H9 (cell line): Measurements from ENCODE around the gene RMND5B. TPM values are rescaled to one million over a fixed set of nuclear protein-coding genes. Genes with fewer than 3 reads are reported as not detected.

Experiments used
- DNase-seq: peaks from one replicate; pipeline ENCODE4 v3.0.0-alpha.2; 2017
- H2AFZ ChIP-seq: one replicate; pipeline ENCODE4 v1.6.1; 2013; ENCODE audit warnings: mild to moderate bottlenecking, low read length, control low read depth, moderate library complexity
- H2AK5ac ChIP-seq: 2 replicates; pipeline ENCODE4 v1.6.1; 2013; ENCODE audit warnings: low read length, control low read depth, mixed read lengths; ENCODE audit not compliant: insufficient read length
- H2BK120ac ChIP-seq: one replicate; pipeline ENCODE4 v1.6.1; 2013; ENCODE audit warnings: low read depth, mild to moderate bottlenecking, low read length, control low read depth, inconsistent platforms; ENCODE audit not compliant: poor library complexity, severe bottlenecking
- H2BK12ac ChIP-seq: 2 replicates; pipeline ENCODE4 v1.6.1; 2013; ENCODE audit warnings: low read length, control low read depth, mixed read lengths, low read depth; ENCODE audit not compliant: insufficient read length
- H2BK15ac ChIP-seq: 2 replicates; pipeline ENCODE4 v1.6.1; 2013; ENCODE audit warnings: low read depth, low read length, control low read depth
- H2BK20ac ChIP-seq: one replicate; pipeline ENCODE4 v1.6.1; 2013; ENCODE audit warnings: low read depth, mild to moderate bottlenecking, low read length, control low read depth, inconsistent platforms; ENCODE audit not compliant: poor library complexity, severe bottlenecking
- H2BK5ac ChIP-seq: 2 replicates; pipeline ENCODE4 v1.6.1; 2013; ENCODE audit warnings: low read length, control low read depth, mixed read lengths; ENCODE audit not compliant: insufficient read length
- H3K14ac ChIP-seq: 2 replicates; pipeline ENCODE4 v1.6.1; 2013; ENCODE audit warnings: low read length, control low read depth; ENCODE audit not compliant: insufficient read depth
- H3K18ac ChIP-seq: 2 replicates; pipeline ENCODE4 v1.6.1; 2013; ENCODE audit warnings: low read depth, mild to moderate bottlenecking, mixed read lengths, low read length, control low read depth; ENCODE audit not compliant: insufficient read length
- H3K23ac ChIP-seq: 2 replicates; pipeline ENCODE4 v1.6.1; 2013; ENCODE audit warnings: low read length, control low read depth, mixed read lengths, low read depth; ENCODE audit not compliant: insufficient read length
- H3K23me2 ChIP-seq: 2 replicates; pipeline ENCODE4 v1.6.1; 2013; ENCODE audit warnings: low read depth, mild to moderate bottlenecking, mixed read lengths, low read length, control low read depth; ENCODE audit not compliant: insufficient read length, poor library complexity, severe bottlenecking
- H3K27ac ChIP-seq: 2 replicates; pipeline ENCODE4 v1.5.1; 2013; ENCODE audit warnings: low read length, control low read depth, mixed read lengths, low read depth; ENCODE audit not compliant: insufficient read length
- H3K27me3 ChIP-seq: 2 replicates; pipeline ENCODE4 v1.6.1; 2013; ENCODE audit warnings: low read length, control low read depth, inconsistent platforms; ENCODE audit not compliant: insufficient read depth
- H3K4ac ChIP-seq: 2 replicates; pipeline ENCODE4 v1.6.1; 2013; ENCODE audit warnings: low read depth, mild to moderate bottlenecking, control low read depth, inconsistent platforms, low read length, moderate library complexity
- H3K4me1 ChIP-seq: 2 replicates; pipeline ENCODE4 v1.6.1; 2013; ENCODE audit warnings: low read length, control low read depth, inconsistent platforms; ENCODE audit not compliant: insufficient read depth
- H3K4me2 ChIP-seq: 2 replicates; pipeline ENCODE4 v1.6.1; 2013; ENCODE audit warnings: low read length, control low read depth, mixed read lengths; ENCODE audit not compliant: insufficient read length, insufficient read depth
- H3K56ac ChIP-seq: 2 replicates; pipeline ENCODE4 v1.6.1; 2013; ENCODE audit warnings: low read depth, mild to moderate bottlenecking, mixed read lengths, low read length, control low read depth; ENCODE audit not compliant: insufficient read length
- H3K79me1 ChIP-seq: 2 replicates; pipeline ENCODE4 v1.6.1; 2013; ENCODE audit warnings: low read depth, mild to moderate bottlenecking, moderate library complexity, low read length, control low read depth, inconsistent platforms; ENCODE audit not compliant: insufficient read depth, poor library complexity, severe bottlenecking
- H3K79me2 ChIP-seq: 2 replicates; pipeline ENCODE4 v1.6.1; 2013; ENCODE audit warnings: low read length, control low read depth, inconsistent platforms; ENCODE audit not compliant: insufficient read depth
- H3K9ac ChIP-seq: 2 replicates; pipeline ENCODE4 v1.6.1; 2013; ENCODE audit warnings: low read length, control low read depth, mixed read lengths; ENCODE audit not compliant: insufficient read length; ENCODE audit errors: extremely low read depth
- H3K9me3 ChIP-seq: one replicate; pipeline ENCODE4 v1.6.1; 2013; ENCODE audit warnings: low read depth, low read length, inconsistent platforms; ENCODE audit not compliant: control insufficient read depth
- H3T11ph ChIP-seq: one replicate; pipeline ENCODE4 v1.6.1; 2013; ENCODE audit warnings: mild to moderate bottlenecking, low read length, control low read depth, inconsistent platforms
- H4K20me1 ChIP-seq: one replicate; pipeline ENCODE4 v1.6.1; 2013; ENCODE audit not compliant: control insufficient read depth, insufficient read length, insufficient read depth
- H4K5ac ChIP-seq: 2 replicates; pipeline ENCODE4 v1.6.1; 2013; ENCODE audit warnings: low read depth, mild to moderate bottlenecking, mixed read lengths, low read length, control low read depth; ENCODE audit not compliant: insufficient read length
- H4K8ac ChIP-seq: replicated peaks from 2 replicates; pipeline ENCODE4 v1.6.1; 2013; ENCODE audit warnings: low read length, control low read depth, mixed read lengths, low read depth; ENCODE audit not compliant: insufficient read length
- H4K91ac ChIP-seq: 2 replicates; pipeline ENCODE4 v1.6.1; 2013; ENCODE audit warnings: low read depth, mild to moderate bottlenecking, moderate library complexity, mixed read lengths, low read length, control low read depth; ENCODE audit not compliant: insufficient read length
- H3K27ac Mint-ChIP-seq, 3 experiments: 2 replicates in 2 of 3; 3 replicates in 1 of 3; pipeline ENCODE4 v1.8.0; 2020 to 2021; ENCODE audit warnings: mixed read lengths in 3 of 3, mild to moderate bottlenecking in 1 of 3, moderate library complexity in 1 of 3
- H3K27me3 Mint-ChIP-seq: 2 replicates; pipeline ENCODE4 v1.8.0; 2021; ENCODE audit warnings: low read depth, mild to moderate bottlenecking, moderate library complexity, mixed read lengths
- H3K36me3 Mint-ChIP-seq, 3 experiments: 2 replicates in 2 of 3; 3 replicates in 1 of 3; pipeline ENCODE4 v1.8.0; 2020 to 2021; ENCODE audit warnings: low read depth in 3 of 3, mixed read lengths in 3 of 3; ENCODE audit not compliant: insufficient read depth in 1 of 3
- H3K4me1 Mint-ChIP-seq, 2 experiments: 2 replicates each; pipeline ENCODE4 v1.8.0; 2020; ENCODE audit warnings: mixed read lengths in 2 of 2
- H3K4me3 Mint-ChIP-seq, 2 experiments: 2 replicates in 1 of 2; 3 replicates in 1 of 2; pipeline ENCODE4 v1.8.0; 2020 to 2021; ENCODE audit warnings: mild to moderate bottlenecking in 2 of 2, mixed read lengths in 2 of 2, moderate library complexity in 1 of 2
- H3K9me3 Mint-ChIP-seq, 2 experiments: 2 replicates in 1 of 2; 3 replicates in 1 of 2; pipeline ENCODE4 v1.8.0; 2020; ENCODE audit warnings: mild to moderate bottlenecking in 2 of 2, mixed read lengths in 2 of 2, moderate library complexity in 1 of 2
- WGBS: extraction: QIAGEN DNeasy Blood & Tissue Kit; methylation state at CpG from one replicate; pipeline ENCODE4 v1.1.7; 2013; ENCODE audit warnings: missing lambda C conversion rate, low lambda C conversion rate, mixed read lengths; ENCODE audit not compliant: insufficient read length; ENCODE audit errors: extremely low coverage; 5-methylcytosine and 5-hydroxymethylcytosine counted together
- total RNA-seq: library from RNA; stranded (reverse); gene quantifications from 2 replicates; pipeline ENCODE4 v1.2.1, GENCODE V29; 2021
- TF ChIP-seq, protein P1 (sequence below): fragments of 200-600 bp; sonication (generic); conservative IDR thresholded peaks from 3 replicates; pipeline ENCODE4 v1.8.0; 2021; ENCODE audit warnings: antibody characterized with exemption, mild to moderate bottlenecking

The RMND5B gene
- total RNA-seq, 1 experiment from 2014 or later, result 86.4 TPM

DNA sequence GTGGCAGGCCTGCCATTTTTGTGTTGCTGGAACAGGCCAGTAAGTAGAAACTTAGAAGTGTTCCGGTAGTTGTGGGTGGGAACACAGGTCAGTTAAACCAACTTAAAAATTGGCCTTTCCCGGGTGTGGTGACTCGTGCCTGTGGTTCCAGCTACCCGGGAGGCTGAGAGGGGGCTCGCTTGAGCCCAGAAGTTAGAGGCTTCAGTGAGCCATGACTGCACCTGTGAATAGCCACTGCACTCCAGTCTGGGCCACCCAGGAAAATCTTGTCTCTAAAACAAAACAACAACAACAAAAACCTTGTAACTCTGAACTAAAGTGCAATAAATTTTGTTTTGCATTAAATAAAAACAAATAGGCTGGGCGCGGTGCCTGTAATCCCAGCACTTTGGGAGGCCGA is 24.3 kb downstream of the RMND5B start:
- H3K27ac Mint-ChIP-seq, result no peak overlapping the region
- no peaks in the 10 kb centered on the region; a peak in 1 of 5 replicates for H3K9me3 Mint-ChIP-seq
- Histone ChIP-seq H3K4me1 (no peaks in the 10 kb centered on the region; the same call in 1 of the 2 replicates), H2BK120ac (no peak overlapping the region), H4K8ac (no peak overlapping the region), H3K9ac (no peak overlapping the region), H4K91ac (no peak overlapping the region), H4K5ac (no peak overlapping the region), H3K79me2 (no peaks in the 10 kb centered on the region), H3K4ac (no peak overlapping the region), H3K27ac (no peak overlapping the region), H3K27me3 (no peaks in the 10 kb centered on the region), H3K9me3 (no peaks in the 10 kb centered on the region), H3K23me2 (peaks cover 5% of the 10 kb centered on the region), H2AFZ (no peak overlapping the region), H2BK12ac (no peak overlapping the region), H3K23ac (no peak overlapping the region), H3K79me1 (peaks cover 4% of the 10 kb centered on the region), H3K56ac (no peak overlapping the region), H2BK15ac (no peak overlapping the region), H2BK5ac (no peak overlapping the region), H2BK20ac (no peak overlapping the region), H3K18ac (no peak overlapping the region), H2AK5ac (no peak overlapping the region), H3T11ph (no peak overlapping the region), H3K4me2 (no peak overlapping the region), H4K20me1 (no peaks in the 10 kb centered on the region), H3K14ac (no peak overlapping the region)
- H3K27me3 Mint-ChIP-seq, result no peaks in the 10 kb centered on the region; the same call in 1 of the 2 replicates
- peaks cover 5 to 14% of the 10 kb centered on the region in 2 experiments for H3K4me1 Mint-ChIP-seq
- no CpG with 5 or more reads among the region's 8 CpGs for WGBS
- no peak for DNase-seq
- no peak overlapping the region for H3K4me3 Mint-ChIP-seq
- H3K36me3 Mint-ChIP-seq, result peaks cover 18 to 26% (median 26%) of the 10 kb centered on the region in 3 experiments; a peak in 6 of 7 replicates
- TF ChIP-seq, protein P1, sequence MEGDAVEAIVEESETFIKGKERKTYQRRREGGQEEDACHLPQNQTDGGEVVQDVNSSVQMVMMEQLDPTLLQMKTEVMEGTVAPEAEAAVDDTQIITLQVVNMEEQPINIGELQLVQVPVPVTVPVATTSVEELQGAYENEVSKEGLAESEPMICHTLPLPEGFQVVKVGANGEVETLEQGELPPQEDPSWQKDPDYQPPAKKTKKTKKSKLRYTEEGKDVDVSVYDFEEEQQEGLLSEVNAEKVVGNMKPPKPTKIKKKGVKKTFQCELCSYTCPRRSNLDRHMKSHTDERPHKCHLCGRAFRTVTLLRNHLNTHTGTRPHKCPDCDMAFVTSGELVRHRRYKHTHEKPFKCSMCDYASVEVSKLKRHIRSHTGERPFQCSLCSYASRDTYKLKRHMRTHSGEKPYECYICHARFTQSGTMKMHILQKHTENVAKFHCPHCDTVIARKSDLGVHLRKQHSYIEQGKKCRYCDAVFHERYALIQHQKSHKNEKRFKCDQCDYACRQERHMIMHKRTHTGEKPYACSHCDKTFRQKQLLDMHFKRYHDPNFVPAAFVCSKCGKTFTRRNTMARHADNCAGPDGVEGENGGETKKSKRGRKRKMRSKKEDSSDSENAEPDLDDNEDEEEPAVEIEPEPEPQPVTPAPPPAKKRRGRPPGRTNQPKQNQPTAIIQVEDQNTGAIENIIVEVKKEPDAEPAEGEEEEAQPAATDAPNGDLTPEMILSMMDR, result no peak
